Loucy (cell line): ENCODE results near the gene FOSL1.

ENCODE experiments used
- CTCF ChIP-seq: fragments of 200-600 bp; sonication (generic); conservative IDR thresholded peaks from 2 replicates; pipeline ENCODE4 v1.5.1; 2014; ENCODE audit warnings: mild to moderate bottlenecking, antibody characterized with exemption, low read length
- EZH2phosphoT487 ChIP-seq: fragments of 200-600 bp; IDR thresholded peaks from 2 replicates; pipeline ENCODE4 v1.6.1; 2018; ENCODE audit warnings: antibody characterized with exemption, mild to moderate bottlenecking, moderate library complexity, borderline replicate concordance

GRCh38 chr11:65857500-65857852 lies 42.7 kb downstream of the FOSL1 start:
- TF ChIP-seq CTCF (no peak), EZH2phosphoT487 (no peak)
